IPS-18c (cell line): ENCODE results near the gene PCDH15.

Source experiments
- H3K4me3 ChIP-seq: 2 replicates; pipeline ENCODE4 v1.7.0; 2013; ENCODE audit warnings: low read depth, mild to moderate bottlenecking, low read length, moderate library complexity; ENCODE audit not compliant: insufficient read depth
- H3K9me3 ChIP-seq: one replicate; pipeline ENCODE4 v1.6.1; 2013; ENCODE audit warnings: mild to moderate bottlenecking, low read length, moderate library complexity; ENCODE audit not compliant: control insufficient read depth, insufficient read depth

The PCDH15 gene

DNA sequence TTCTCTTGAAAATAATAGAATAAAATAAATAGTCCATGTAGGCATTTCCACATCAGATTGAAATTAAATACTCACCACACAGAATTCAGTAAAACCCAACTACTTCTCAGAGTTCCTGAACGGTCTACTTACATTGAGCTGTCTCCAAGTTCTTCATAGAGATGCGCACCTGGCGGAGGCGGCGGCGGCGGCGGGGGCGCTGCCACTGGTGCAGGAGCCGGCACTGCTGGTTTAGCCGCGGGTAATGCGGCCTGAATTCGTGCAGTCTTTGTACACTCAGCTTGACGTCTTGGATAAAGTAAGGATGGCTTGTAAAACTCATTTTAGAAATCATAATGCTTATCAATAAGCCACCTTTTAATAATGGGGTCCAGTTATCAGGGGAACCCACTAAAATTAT lies 973.8 kb downstream of the PCDH15 start:
- no peaks in the 10 kb centered on the region for H3K9me3 ChIP-seq
- H3K4me3 ChIP-seq, result no peak overlapping the region

GRCh38 chr10:53808677-53809372 lies 992.2 kb downstream of the PCDH15 start:
- no peak overlapping the region for H3K4me3 ChIP-seq
- no peaks in the 10 kb centered on the region for H3K9me3 ChIP-seq

- no peaks in the 10 kb centered on the region for H3K9me3 ChIP-seq
- no peak overlapping the region for H3K4me3 ChIP-seq
Observed at GRCh38 chr10:53786236-53786900, 1014.7 kb downstream of the PCDH15 start.

GRCh38 chr10:53771701-53772100 lies 1029.3 kb downstream of the PCDH15 start:
- no peak overlapping the region for H3K4me3 ChIP-seq
- no peaks in the 10 kb centered on the region for H3K9me3 ChIP-seq

GRCh38 chr10:53770903-53771302 lies 1030.1 kb downstream of the PCDH15 start:
- no peak overlapping the region for H3K4me3 ChIP-seq
- H3K9me3 ChIP-seq, result no peaks in the 10 kb centered on the region

DNA sequence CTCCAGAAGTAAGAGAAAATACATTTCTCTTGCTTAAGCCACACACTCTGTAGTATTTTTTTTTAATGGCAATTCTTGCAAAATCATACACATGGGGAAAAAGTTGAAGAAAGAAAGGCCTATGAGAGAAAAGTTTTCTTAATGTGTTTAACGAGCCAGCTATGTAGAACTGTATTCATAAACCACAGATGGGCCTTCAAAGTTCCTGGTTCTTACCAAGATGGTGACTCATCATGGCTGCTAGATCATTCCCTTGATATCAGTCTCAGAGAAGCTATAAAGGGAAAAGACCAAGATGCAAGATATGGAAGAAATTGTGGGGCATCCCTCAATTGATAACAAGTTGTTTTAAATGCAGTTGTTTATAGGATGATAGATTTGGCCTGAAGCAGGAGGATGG lies 1035.7 kb downstream of the PCDH15 start:
- Histone ChIP-seq H3K4me3 (no peak overlapping the region), H3K9me3 (no peaks in the 10 kb centered on the region)

- H3K4me3 ChIP-seq, result no peak overlapping the region
- H3K9me3 ChIP-seq, result no peaks in the 10 kb centered on the region
Observed at GRCh38 chr10:53754596-53755250, 1046.3 kb downstream of the PCDH15 start.
